H1 (cell line): ENCODE data around the gene NR2F1-AS1. TPM values are rescaled to one million over a fixed set of nuclear protein-coding genes. Genes with fewer than 3 reads are reported as not detected.
A peak's percentile ranks its signal among the peaks of the same experiment; 100 is the strongest.

Source experiments
- ASH2L ChIP-seq: fragments of 200-600, 300-600 bp; sonication (generic); IDR thresholded peaks from one replicate; pipeline ENCODE4 v1.7.1; 2017; ENCODE audit warnings: low read length
- BCL11A ChIP-seq, 2 experiments: IDR thresholded peaks; one replicate each; pipeline ENCODE4 v1.6.1; 2011; ENCODE audit warnings: low read depth in 2 of 2, low read length in 2 of 2, mild to moderate bottlenecking in 2 of 2
- CBX5 ChIP-seq: fragments of 300-800, 300-1000 bp; sonication (generic); IDR thresholded peaks from 2 replicates; pipeline ENCODE4 v1.7.1; 2016; ENCODE audit warnings: antibody characterized with exemption, low read length, low read depth
- GTF2F1 ChIP-seq: IDR thresholded peaks from 2 replicates; pipeline ENCODE4 v1.6.1; 2012; ENCODE audit warnings: low read depth, low read length, improper control_type of control experiment, borderline replicate concordance
- HDAC2 ChIP-seq, 2 experiments: fragments of 300-600 bp in 1 of 2; sonication (generic) in 1 of 2; IDR thresholded peaks; 2 replicates each; pipeline ENCODE4 v1.6.1; 2011 to 2012; ENCODE audit warnings: low read depth in 2 of 2, low read length in 2 of 2, mild to moderate bottlenecking in 2 of 2, moderate library complexity in 2 of 2, borderline replicate concordance in 1 of 2, inconsistent platforms in 1 of 2
- KDM1A ChIP-seq: fragments of 200-600, 300-600 bp; sonication (generic); IDR thresholded peaks from 2 replicates; pipeline ENCODE4 v1.7.1; 2016; ENCODE audit warnings: mild to moderate bottlenecking, low read length, borderline replicate concordance
- KDM4A ChIP-seq: IDR thresholded peaks from one replicate; pipeline ENCODE4 v1.7.1; 2012; ENCODE audit warnings: low read depth, mild to moderate bottlenecking, moderate library complexity, low read length, inconsistent platforms; ENCODE audit not compliant: severe bottlenecking
- KDM5A ChIP-seq: fragments of 200-600 bp; IDR thresholded peaks from 2 replicates; pipeline ENCODE4 v1.7.1; 2012; ENCODE audit warnings: mild to moderate bottlenecking, low read length, inconsistent platforms, mixed read lengths
- PHF8 ChIP-seq: fragments of 200-600 bp; sonication (generic); conservative IDR thresholded peaks from 2 replicates; pipeline ENCODE4 v1.7.1; 2012; ENCODE audit warnings: low read depth, mild to moderate bottlenecking, inconsistent platforms, low read length, moderate library complexity
- SP2 ChIP-seq: IDR thresholded peaks from 2 replicates; pipeline ENCODE4 v1.6.1; 2012; ENCODE audit warnings: mild to moderate bottlenecking, low read length, inconsistent platforms
- SRF ChIP-seq: IDR thresholded peaks from 2 replicates; pipeline ENCODE4 v1.6.1; 2011; ENCODE audit warnings: mild to moderate bottlenecking, low read depth, low read length, moderate library complexity
- SUZ12 ChIP-seq: fragments of 200-600 bp; sonication (generic); IDR thresholded peaks from 2 replicates; pipeline ENCODE4 v1.6.1; 2012; ENCODE audit warnings: mild to moderate bottlenecking, inconsistent platforms, low read length, moderate library complexity, mixed read lengths
- polyA plus RNA-seq, 7 experiments: library from polyadenylated mRNA; depleted of rRNA in 3 of 7; stranded (reverse) in 5 of 7; unstranded in 2 of 7; fragments of >200 nt in 5 of 7; fragments of 200-250 nt in 2 of 7; gene quantifications; 1 replicate in 5 of 7; 2 replicates in 1 of 7; 4 replicates in 1 of 7; pipeline versions ENCODE4 v1.2.1 to v1.2.3, GENCODE V29; 2011 to 2013; ENCODE audit warnings: missing spikeins in 2 of 7, mixed read lengths in 2 of 7
- total RNA-seq: library from RNA; stranded (reverse); fragmentation: NEBNext Ultra II Directional; extraction: Animal tissue kit (Norgen Biotek cat#: 25700); gene quantifications from 2 replicates; pipeline ENCODE4 v1.2.1, GENCODE V29; 2021
- TF ChIP-seq, protein P1 (sequence below), 3 experiments: IDR thresholded peaks; 1 replicate in 2 of 3; 2 replicates in 1 of 3; pipeline versions ENCODE4 v1.5.1 to v1.6.1; 2011; ENCODE audit warnings: low read length in 3 of 3, mild to moderate bottlenecking in 3 of 3, inconsistent platforms in 2 of 3, low read depth in 1 of 3, moderate library complexity in 1 of 3; ENCODE audit not compliant: insufficient read depth in 1 of 3; ENCODE audit errors: control extremely low read depth in 1 of 3

NR2F1-AS1 gene
- total and polyA plus RNA-seq, 2 of the 8 experiments (the other 6 are each of a cell fraction or from before 2014, with no cell fraction given), result 1.6 to 5.6 TPM

DNA sequence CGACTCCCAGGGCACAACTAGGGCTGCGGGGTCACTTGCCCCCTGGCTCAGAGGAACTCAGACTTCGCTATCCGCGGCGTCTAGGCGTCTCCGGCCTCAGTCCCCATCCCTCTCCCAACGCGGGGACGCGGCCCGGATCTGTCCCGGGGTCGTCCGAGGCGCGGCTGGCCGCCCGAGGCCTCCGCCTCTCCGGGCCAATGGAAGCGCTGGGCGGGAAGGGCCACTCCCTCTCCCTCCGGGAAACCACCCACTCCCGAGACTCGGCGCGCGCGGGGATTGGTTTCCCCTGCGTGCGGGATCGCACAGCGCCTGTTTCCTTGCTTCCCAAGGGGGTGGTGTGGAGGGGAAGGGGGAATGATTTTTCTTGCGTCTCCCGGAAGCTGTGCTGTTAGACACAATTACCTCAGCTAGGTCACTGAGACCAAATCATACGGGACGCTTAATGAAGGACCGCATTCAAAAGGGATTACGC is 40.3 kb upstream of the NR2F1-AS1 start (continued):
- TF ChIP-seq, protein P1, sequence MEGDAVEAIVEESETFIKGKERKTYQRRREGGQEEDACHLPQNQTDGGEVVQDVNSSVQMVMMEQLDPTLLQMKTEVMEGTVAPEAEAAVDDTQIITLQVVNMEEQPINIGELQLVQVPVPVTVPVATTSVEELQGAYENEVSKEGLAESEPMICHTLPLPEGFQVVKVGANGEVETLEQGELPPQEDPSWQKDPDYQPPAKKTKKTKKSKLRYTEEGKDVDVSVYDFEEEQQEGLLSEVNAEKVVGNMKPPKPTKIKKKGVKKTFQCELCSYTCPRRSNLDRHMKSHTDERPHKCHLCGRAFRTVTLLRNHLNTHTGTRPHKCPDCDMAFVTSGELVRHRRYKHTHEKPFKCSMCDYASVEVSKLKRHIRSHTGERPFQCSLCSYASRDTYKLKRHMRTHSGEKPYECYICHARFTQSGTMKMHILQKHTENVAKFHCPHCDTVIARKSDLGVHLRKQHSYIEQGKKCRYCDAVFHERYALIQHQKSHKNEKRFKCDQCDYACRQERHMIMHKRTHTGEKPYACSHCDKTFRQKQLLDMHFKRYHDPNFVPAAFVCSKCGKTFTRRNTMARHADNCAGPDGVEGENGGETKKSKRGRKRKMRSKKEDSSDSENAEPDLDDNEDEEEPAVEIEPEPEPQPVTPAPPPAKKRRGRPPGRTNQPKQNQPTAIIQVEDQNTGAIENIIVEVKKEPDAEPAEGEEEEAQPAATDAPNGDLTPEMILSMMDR (IDR thresholded peaks at IDR 0.05; ENCODE audit: control extremely low read depth in 1 of 3, insufficient read depth in 1 of 3, low read depth in 1 of 3, low read length in 3 of 3), result 0 out of 4 replicates have a peak, but pooled peaks of 1 of the 3 experiments have one; percentile 0
- TF ChIP-seq CBX5 (no peak), PHF8 (0 out of 2 replicates have a peak, but pooled peaks have one; percentile 11), SP2 (no peak), ASH2L (peak; percentile 59), SRF (no peak), KDM1A (no peak), GTF2F1 (no peak), KDM4A (peak; percentile 79), KDM5A (no peak), BCL11A (IDR thresholded peaks at IDR 0.05; ENCODE audit: low read depth in 2 of 2, low read length in 2 of 2) (no peak), SUZ12 (peak; percentile 41; the same call in 1 of the 2 replicates), HDAC2 (IDR thresholded peaks at IDR 0.05; ENCODE audit: borderline replicate concordance in 1 of 2, low read depth in 2 of 2, low read length in 2 of 2) (peak in 1 of 2 experiments; percentile 78; a peak in 2 of 4 replicates)
- TF ChIP-seq, all 59 proteins: peak for 9
